Activated CD4-positive, alpha-beta T cell treated with anti-CD3 and anti-CD28 coated beads for 1 hour (primary cell): ENCODE data around the gene LGI2.
"Not testable (repeated sequence)": the region's sequence is repeated elsewhere in the genome, so short reads cannot be mapped to it uniquely, and the experiment has no call there.

Source experiments
- DNase-seq: peaks from one replicate; pipeline ENCODE4 v3.0.0-alpha.2; 2020

The LGI2 gene, protein sequence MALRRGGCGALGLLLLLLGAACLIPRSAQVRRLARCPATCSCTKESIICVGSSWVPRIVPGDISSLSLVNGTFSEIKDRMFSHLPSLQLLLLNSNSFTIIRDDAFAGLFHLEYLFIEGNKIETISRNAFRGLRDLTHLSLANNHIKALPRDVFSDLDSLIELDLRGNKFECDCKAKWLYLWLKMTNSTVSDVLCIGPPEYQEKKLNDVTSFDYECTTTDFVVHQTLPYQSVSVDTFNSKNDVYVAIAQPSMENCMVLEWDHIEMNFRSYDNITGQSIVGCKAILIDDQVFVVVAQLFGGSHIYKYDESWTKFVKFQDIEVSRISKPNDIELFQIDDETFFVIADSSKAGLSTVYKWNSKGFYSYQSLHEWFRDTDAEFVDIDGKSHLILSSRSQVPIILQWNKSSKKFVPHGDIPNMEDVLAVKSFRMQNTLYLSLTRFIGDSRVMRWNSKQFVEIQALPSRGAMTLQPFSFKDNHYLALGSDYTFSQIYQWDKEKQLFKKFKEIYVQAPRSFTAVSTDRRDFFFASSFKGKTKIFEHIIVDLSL

DNA sequence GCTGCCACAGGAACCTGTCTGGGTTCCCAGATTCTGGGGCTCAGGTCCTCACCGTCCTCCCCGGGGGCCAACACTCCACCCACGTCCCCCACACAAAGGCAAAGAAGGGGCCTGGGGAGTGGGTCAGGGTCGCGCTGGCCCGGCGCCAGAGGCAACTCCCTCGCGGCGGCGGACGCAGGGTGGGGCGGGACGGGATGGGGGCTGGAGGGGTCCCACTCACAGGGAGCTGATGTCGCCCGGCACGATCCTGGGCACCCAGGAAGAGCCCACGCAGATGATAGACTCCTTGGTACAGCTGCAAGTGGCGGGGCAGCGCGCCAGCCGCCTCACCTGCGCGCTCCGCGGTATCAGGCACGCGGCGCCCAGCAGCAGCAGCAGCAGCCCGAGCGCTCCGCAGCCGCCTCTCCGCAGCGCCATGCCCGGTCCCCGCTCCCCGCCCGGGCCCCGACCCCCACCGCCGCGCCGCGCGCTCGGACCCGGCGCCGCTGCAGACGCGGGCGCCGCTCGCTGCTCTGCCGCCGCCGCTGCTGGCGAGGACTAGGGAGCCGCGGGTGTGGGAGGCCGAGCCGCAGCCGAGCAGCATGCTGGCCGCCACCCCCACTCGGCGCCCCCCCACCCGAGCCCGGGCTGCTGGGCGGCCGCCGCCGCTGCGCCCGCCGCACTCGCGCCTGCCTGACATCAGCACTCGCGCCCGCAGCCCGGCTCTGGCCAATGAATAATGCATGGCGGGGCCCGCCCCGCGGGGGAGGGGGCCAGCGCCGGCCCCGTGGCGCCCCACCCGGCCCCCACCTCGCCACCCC, at the start of gene LGI2:
LGI2 (minus strand) TSS at position 670 of the 800 bp plus-strand sequence; CDS start at position 417, 253 bp downstream.
- DNase-seq = no peak

DNA sequence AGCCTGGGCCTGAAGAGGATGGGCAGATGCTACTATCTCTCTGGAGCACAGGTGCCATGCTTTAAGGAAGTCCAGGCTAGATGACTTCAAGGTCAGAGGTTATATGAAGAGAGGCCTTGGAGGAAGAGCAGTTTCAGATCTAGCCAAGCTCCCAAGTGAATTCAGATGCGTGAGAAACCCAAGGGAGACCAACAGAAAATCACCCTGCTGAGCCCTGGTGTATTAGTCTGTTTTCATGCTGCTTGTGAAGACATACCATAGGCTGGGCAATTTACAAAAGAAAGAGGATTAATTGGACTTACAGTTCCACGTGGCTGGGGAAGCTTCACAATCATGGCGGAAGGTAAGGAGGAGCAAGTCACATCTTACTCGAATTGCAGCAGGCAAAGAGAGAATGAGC, 47.8 kb upstream of the LGI2 start:
- no peak for DNase-seq

DNA sequence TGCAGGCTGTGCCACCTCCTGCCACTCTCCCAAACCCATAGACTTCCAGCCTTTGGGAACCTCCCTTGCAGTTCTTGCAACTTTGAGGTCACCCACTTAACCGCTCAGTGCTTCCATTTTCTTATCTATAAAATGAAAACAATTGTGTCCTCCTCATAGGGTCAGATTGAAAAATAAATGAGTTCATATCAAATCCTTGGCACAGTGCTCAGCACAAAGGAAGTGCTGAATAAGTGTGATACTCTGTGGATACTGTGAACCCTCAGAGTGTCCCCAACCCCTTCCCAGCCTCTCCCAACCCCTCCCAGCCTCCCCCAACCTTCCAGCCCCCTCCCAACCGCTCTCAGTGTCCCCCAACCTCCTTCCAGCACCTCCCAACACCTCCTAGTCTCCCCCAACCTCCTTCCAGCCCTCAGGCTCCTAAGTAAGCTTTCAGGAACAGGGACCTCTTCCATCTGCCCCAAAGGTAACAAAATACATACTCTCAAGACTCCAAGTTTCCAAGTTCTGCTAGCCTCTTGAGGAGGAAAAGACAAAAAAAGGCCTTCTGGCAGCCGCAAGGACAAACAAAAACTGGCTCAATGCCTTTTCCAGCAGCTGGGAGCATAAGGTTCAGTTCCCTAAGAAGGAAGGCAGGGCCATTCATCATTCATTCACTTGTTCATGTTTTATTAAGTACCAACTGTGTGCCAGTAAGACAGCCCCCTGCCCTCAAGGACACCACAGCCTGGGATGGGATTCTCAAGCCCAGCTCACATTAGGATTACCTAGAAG, 46.1 kb upstream of the LGI2 start:
- DNase-seq = no peak

DNA sequence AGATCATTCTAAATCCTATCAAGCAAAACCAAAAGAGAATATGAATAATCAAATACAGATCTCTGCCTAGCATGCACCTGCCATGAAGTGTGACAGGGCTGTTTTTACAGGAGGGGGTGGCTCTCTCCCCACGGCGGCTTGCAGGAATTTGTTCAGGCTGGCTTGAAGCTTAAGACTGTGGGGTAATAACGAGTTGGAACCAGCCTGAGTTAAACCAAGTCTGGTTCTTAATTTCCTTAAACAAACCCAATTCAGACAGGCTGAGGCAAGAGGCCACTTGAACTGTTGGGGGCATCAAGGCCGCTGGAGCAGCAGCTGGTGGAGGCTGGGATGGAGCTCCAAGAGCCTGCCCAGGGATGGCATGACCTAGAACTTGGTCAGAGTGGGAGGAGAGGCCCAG, 45.1 kb upstream of the LGI2 start:
- no peak for DNase-seq

DNA sequence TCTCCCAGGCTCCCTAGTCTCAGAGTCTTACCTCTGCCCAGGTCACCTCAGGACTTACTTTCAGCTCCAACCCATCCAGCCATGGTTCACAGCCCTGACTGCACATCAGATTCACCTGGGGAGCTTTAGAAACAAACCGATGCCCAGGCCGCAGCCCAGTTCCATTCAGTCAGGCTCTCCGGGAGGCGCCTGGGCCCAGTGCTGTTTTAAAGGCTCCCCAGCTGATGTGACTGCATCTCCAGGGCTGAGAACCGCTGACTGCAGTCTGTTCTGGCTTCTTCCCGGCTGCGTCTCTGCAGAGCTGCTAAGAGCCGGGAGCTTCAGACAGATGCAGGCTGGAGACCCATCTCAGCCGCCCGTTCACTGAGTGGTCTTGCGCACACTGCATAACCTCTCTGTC, 44.4 kb upstream of the LGI2 start:
- DNase-seq = no peak

DNA sequence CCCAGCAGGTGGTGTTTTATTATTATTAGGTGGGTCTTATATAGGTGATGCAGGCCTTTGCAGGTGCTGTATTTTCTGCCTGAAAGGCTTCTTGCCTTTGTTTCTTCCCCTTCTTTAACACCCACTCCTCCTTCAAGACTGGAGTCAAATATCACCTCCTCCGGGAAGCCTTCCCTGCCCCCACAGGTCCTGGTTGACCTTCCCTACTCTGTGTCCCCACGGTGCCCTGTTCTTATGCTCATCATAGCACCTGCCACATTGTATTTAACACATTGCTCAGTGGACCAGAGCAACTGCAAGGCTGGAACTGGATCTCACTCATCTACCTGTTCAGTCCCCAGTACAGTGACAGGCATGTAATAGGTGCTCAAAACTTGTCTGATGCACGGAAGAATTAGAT, 39.8 kb upstream of the LGI2 start:
- no peak for DNase-seq

DNA sequence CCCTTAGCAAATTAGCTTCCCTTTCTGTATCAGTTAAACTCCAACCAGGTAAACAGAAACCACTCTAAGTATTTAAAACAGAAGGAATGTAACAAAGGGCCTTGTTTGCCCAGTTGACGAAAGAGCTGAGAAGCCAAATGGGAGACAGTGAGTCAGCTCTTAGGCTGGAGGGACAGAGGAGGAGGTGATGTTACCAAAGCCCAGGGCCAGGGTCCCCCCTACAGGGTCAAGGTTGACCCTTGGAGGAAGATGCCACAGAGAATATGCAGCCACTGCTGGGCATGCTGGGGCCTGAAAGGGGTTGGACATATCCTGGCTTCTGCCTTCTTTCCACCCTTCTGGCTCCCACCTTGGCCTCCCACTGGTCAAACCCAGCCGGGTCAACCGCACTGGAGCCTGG, 38.3 kb upstream of the LGI2 start:
- no peak for DNase-seq

DNA sequence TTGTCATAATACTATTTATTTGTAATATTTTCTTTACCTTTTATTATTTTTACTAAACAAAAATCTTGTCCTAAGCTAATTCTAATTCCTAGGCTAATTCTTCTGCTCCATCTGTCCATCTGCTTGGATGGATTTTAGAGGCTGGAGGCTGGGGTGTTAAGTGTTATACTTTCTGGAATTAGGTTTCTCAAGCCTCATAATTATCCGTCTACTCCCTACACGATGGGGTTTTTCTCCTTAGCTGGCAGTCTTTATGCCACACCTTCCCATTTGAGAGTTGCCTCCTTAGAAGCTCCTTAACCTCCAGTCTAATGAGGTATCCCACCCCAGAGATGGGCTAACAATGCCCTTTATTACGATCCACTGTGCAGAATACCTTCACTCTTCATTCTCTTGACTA, 37.6 kb upstream of the LGI2 start:
- no peak for DNase-seq

DNA sequence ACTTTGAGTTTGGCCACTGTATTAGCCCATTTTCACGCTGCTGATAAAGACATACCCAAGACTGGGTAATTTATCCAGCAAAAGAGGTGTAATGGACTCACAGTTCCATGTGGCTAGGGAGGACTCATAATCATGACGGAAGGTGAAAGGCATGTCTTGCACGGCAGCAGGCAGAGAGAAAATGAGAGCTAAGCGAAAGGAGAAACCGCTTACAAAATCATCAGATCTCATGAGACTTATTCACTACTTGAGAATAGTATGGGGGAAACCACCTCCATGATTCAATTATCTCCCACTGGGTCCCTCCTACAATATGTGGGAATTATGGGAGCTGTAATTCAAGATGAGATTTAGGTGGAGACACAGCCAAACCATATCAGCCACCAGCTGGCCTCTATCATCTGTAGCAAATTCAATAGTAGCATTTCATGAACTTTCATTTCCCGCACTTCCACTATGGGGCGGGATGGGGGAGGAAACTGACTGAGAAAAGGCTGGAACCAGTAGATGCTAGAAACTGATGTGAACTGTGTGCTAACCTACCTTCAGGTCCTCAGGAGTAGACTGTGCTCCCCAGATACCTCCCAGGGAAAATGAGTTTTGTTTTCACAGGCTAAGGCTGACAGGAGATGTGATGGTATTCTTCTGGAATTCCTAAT, 35.3 kb upstream of the LGI2 start:
- no peak for DNase-seq

DNA sequence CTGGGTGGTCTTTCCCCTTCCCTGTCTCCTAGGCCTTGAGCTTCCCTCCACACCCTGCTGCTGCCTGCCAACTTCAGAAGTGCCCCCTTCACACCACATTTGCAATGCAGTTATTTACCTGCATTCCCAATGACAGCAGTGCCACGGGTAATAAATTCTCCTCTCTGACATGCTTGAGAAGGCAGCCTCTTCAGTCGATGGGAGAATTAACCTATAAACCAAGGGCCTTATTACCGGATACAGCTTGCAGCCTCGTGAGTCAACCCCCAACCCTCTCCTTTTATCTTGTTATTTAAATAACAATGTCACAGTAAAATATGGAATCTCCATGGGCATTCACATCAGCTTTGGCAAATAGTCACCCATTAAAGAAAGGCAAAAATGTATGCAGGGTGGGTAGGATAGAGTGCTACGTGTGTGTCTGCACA, 34.7 kb upstream of the LGI2 start:
- DNase-seq = no peak

DNA sequence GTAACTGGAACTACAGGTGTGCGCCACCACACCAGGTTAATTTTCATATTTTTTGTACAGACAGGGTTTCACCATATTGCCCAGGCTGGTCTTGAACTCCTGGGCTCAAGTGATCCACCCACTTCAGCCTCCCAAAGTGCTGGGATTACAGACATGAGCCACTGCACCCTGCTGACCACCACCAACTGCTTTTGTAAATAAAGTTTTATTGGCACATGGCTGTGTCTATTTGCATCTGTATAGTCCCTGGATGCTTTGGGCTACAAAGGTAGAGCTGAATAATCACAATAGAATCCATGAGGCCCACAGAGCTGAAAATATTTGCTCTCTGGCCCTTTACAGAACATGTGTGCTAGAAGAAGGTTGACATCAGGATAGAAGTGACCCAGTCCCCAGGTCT, 33.7 kb upstream of the LGI2 start:
- not testable (repeated sequence) for DNase-seq

DNA sequence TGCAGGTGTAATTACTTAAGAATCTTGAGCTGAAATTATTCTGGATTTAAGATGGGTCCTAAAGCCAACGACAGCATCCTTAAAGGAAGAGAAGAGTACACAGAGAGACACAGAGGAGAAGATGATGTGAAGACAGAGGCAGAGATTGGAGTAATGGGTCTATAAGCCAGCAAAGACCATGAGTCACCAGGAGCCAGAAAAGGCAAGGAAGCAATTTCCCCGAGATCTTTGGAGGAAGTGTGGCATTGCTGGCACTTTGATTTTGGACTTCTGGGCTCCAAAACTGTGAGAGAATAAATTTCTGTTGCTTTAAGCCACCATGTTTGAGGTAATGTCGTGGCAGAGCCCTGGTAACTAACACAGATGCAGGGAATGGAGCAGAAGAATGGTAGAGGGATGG, 32.4 kb upstream of the LGI2 start:
- no peak for DNase-seq

DNA sequence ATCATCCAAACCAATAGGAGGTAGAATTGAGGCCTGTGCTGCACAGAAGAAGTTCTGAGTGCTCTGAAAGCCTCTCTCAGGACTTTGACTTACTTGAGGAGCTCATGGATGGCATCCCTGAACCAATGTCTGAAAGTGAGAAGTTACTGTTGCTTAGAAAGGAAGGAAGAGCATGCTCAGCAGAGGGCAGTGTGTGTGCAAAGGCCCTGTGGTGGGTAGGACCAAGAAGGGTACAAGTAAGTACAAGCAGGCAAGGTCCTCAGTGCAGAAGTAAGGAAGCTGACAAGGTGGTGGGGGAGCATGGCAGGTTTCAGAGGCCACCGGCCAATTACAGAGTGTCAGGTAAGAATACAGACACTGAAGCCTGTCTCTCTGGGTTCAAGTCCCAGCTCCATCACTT, 31.4 kb upstream of the LGI2 start:
- no peak for DNase-seq

DNA sequence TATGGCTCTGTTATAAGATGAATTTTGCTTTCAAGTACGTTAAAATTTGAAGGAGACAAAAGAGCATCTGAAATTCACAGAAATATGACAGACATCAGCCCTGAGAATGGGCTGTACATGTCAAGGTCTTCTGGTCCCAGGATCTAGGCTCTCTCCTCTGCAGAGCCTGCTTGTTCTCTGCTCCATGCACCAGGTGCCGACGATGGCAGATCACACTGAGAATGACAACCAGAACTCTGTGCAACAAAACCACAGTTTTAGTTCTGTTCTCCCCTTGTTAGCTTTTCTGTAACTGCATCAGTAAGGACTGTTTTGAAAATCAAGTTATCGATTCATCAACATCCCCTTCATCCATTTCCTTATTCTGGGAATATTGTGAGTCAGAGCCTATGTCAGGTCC, 30.9 kb upstream of the LGI2 start:
- DNase-seq = no peak

DNA sequence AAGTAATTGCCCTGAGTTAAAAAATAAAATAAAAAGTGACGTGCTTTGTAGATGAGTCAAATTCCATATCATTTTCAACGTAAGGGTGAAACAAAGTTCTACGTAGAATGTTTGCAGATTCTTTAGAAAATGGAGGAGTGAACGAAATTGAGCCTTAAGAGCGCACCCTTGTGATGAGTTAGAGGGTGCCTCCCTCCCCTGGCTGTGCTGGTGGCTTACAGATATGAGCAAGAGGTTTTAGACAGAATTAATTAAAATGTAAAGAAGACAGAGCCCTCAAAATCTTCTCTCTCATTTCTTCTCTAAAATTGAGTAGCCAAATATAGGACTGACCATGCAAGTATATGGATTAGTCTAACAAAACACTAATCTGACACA, 30.2 kb upstream of the LGI2 start:
- DNase-seq = no peak

DNA sequence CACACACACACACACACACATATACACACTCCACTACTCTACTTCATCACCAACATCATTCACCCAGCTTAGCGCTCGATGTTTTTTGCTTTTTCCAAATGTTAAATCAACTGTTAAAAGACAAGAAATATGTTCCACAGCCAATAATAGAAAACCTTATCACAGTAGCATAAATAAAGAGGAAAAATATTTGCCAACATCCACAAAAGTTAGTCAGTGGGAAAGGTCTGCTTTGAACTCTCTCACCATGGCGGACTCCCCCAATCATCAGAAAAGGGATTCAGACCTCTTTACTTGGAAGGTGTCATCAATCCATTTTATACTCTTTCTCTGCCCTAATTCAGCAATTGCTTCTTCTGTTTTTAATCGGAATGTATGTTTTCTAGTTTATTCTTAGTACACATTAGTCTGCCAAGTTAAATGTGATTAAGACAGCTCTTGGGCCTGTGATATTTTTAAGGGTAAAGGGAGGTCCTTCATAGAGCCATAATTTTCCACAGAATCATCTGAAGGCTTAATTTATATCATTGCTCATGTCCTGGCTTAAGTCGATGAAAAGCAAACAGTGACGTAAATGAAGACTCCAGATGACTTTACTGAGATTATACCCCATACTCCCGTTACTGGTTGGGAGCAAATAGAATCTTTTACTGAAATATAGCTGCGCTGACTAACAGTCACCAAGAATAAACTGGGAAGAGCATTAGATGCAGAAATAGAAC, 29.7 kb upstream of the LGI2 start:
- DNase-seq = no peak

DNA sequence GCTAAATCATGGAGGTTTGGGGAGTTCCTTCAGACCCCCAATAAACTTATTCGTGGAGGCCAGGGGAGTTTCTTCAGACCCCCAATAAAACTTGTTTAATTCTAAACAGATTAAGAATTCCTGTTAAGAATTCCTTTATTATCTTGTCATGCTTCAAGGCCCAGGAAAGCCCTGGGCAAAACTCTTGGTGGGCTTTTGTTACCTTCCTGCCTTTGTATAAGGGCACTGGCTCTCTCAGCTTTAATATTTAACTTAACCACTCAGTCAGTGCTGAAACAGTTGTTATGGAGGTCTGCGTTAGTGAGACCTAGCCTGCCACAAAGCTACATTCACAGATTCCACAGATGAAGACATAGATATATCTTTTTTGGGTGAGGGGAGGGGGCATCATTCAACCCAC, 29.0 kb upstream of the LGI2 start:
- DNase-seq = no peak

DNA sequence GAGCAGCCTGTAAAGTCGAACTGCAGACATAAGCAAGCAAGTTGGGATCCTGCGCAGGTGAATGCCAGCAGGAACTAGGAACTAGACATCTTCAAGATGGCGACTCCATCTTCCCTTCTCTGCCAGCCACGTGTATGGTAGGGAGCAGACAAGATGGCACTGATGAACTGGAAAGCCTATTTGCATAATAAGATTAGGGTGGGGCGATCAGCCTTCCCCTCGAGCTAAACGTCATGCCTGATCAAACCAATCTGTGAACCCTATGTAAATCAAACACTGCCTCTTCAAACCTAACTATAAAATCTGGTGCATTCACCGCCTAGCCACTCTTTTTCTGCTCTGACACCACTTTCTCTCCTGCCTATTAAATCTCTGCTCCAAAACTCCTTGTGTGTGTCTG, 28.1 kb upstream of the LGI2 start:
- no peak for DNase-seq

DNA sequence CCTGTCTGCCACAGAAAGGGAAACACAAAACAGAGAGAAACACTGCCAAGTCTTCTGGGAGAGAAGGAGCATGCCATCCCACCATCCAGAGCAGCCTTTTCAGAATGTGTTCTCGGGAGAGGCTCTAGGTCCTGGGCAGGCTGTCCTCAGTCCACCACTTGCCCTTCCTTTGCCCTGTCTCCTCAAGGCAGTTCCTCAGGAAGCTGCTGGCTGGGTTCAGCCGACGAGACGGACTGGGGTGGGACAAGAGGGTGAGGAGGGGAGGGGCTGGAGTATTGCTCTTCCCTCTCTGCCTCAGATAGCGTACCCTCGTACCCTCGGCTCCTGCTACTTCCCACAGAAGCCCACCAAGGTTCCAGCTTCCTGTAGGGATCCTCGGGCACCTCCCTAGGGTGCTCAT, 26.6 kb upstream of the LGI2 start:
- DNase-seq = no peak

DNA sequence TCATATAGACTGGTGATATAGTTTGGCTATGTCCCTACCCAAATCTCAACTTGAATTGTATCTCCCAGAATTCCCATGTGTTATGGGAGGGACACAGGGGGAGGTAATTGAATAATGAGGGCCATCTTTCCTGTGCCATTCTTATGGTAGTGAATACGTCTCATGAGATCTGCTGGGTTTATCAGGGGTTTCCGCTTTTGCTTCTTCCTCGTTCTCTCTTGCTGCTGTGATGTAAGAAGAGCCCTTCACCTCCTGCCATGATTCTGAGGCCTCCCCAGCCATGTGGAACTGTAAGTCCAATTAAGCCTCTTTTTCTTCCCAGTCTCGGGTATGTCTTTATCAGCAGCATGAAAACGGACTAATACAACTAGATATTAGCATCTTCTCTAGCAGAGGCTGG, 21.3 kb upstream of the LGI2 start:
- not testable (repeated sequence) for DNase-seq

DNA sequence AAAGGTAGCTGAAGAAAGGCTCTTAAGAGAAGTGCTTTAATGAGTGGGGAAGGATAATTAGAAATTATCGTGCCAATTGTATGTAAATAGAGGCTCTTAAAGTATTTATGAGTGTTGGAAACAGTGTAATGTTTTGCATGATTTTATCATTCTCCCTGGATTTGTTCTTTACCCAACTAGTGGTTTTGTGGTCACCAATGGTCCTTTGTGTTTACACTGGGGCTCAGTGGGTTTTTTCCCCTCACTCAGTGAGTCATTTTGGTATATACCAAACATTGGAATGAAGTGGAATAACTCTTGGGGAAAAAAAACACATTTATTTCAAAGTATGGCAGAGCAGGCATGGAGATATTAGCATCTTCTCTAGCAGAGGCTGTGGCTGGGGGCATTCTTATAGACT, 20.8 kb upstream of the LGI2 start:
- DNase-seq = no peak
